DOHH2 (cell line): ENCODE data around the gene CCNF.

Source experiments
- H3F3A ChIP-seq: fragments of 200-600 bp; sonication (generic), shearing (Covaris generic); 2 replicates; pipeline ENCODE4 v1.6.0; 2016; ENCODE audit warnings: antibody characterized with exemption, mild to moderate bottlenecking; ENCODE audit not compliant: control insufficient read depth, insufficient read depth
- H3K27ac ChIP-seq: fragments of 200-600 bp; sonication (generic); 2 replicates; pipeline ENCODE4 v1.5.1; 2014; ENCODE audit warnings: low read depth, mild to moderate bottlenecking, low read length, moderate library complexity
- H3K27me3 ChIP-seq: fragments of 200-600 bp; sonication (generic); 2 replicates; pipeline ENCODE4 v1.6.1; 2014; ENCODE audit warnings: mild to moderate bottlenecking, low read length, mixed read lengths; ENCODE audit not compliant: control insufficient read depth
- H3K36me3 ChIP-seq: fragments of 200-600 bp; sonication (generic); 2 replicates; pipeline ENCODE4 v1.6.1; 2014; ENCODE audit warnings: mild to moderate bottlenecking, low read length, moderate library complexity, mixed read lengths; ENCODE audit not compliant: control insufficient read depth
- H3K4me1 ChIP-seq: fragments of 200-600 bp; sonication (generic); 2 replicates; pipeline ENCODE4 v1.6.1; 2014; ENCODE audit warnings: mild to moderate bottlenecking, low read length, mixed read lengths; ENCODE audit not compliant: control insufficient read depth
- H3K4me2 ChIP-seq: fragments of 200-600 bp; sonication (generic); 2 replicates; pipeline ENCODE4 v1.6.0; 2014; ENCODE audit warnings: mild to moderate bottlenecking, low read length, moderate library complexity
- H3K4me3 ChIP-seq: fragments of 200-600 bp; sonication (generic); 2 replicates; pipeline ENCODE4 v1.5.1; 2014; ENCODE audit warnings: mild to moderate bottlenecking, low read length, mixed read lengths
- H3K79me2 ChIP-seq: fragments of 200-600 bp; sonication (generic); 2 replicates; pipeline ENCODE4 v1.6.1; 2014; ENCODE audit warnings: mild to moderate bottlenecking, low read length, mixed read lengths; ENCODE audit not compliant: control insufficient read depth
- H3K9me2 ChIP-seq: fragments of 200-600 bp; sonication (generic); replicated peaks from 2 replicates; pipeline ENCODE4 v1.6.1; 2014; ENCODE audit warnings: mild to moderate bottlenecking, low read length, mixed read lengths; ENCODE audit not compliant: control insufficient read depth
- H3K9me3 ChIP-seq: fragments of 200-600 bp; sonication (generic); 2 replicates; pipeline ENCODE4 v1.6.1; 2014; ENCODE audit warnings: antibody characterized with exemption, low read length, mixed read lengths; ENCODE audit not compliant: control insufficient read depth, insufficient read depth
- H4K20me1 ChIP-seq: fragments of 200-600 bp; sonication (generic); 2 replicates; pipeline ENCODE4 v1.6.0; 2014; ENCODE audit warnings: low read depth, mild to moderate bottlenecking, antibody characterized with exemption, low read length, moderate library complexity; ENCODE audit not compliant: control insufficient read depth, insufficient read depth
- CTCF ChIP-seq: fragments of 200-600 bp; sonication (generic); IDR thresholded peaks from one replicate; pipeline ENCODE4 v1.5.1; 2014; ENCODE audit warnings: antibody characterized with exemption, mild to moderate bottlenecking, low read depth, low read length; ENCODE audit not compliant: poor library complexity, severe bottlenecking
- EZH2phosphoT487 ChIP-seq: fragments of 200-600 bp; sonication (generic); IDR thresholded peaks from 2 replicates; pipeline ENCODE4 v1.6.1; 2017; ENCODE audit warnings: borderline replicate concordance, mild to moderate bottlenecking, antibody characterized with exemption, low read length, moderate library complexity, mixed read lengths

Gene CCNF

DNA sequence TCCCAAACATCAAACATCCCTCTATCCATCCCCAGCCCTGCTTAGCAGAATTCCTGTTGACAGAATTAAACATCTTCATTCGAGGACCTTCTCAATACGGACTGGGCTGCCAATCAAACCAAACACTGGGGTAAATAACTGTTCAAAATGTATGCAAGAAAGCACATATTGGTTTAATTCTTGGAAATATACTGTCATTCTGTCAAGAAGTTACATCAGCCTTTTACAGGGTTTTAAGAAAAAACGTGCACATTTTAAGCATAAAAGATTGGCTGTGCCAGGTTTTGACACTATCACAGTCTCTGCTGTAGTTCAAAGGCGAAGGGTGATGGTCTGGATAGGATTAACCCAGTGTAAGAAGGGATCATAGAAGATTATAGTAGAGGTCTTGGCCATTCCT is 25.1 kb upstream of the CCNF start:
- H3K9me2 ChIP-seq: no peaks in the 10 kb centered on the region
- H3K4me3 ChIP-seq: no peak overlapping the region
- no peak for TF ChIP-seq CTCF
- no peak for TF ChIP-seq EZH2phosphoT487
- no peaks in the 10 kb centered on the region for H3K36me3 ChIP-seq
- H4K20me1 ChIP-seq: no peaks in the 10 kb centered on the region
- peaks cover 10% of the 10 kb centered on the region for H3K27me3 ChIP-seq
- H3F3A ChIP-seq: no peaks in the 10 kb centered on the region
- no peaks in the 10 kb centered on the region for H3K4me1 ChIP-seq
- H3K4me2 ChIP-seq: no peak overlapping the region
- no peaks in the 10 kb centered on the region for H3K79me2 ChIP-seq
- no peaks in the 10 kb centered on the region for H3K9me3 ChIP-seq
- no peak overlapping the region for H3K27ac ChIP-seq

DNA sequence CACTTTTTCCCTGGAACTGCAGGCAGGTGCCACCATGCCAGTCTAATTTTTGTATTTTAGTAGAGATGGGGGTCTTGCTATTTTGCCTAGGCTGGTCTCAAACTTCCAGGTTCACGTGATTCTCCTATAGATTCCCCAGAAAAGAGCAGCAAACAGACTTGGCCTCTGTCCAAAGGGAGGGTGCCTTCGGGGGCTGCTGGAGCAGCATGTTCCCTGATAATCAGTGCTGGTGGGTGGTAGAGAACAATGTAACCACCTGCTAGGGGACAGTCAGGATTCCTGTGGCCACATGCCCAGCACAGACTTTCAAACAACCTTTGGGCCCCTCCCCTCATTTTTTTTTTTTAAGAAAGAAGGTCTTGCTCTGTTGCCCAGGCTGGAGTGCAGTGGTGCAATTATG is 14.2 kb upstream of the CCNF start:
- TF ChIP-seq CTCF: no peak
- TF ChIP-seq EZH2phosphoT487: no peak
- H3K4me2 ChIP-seq: no peak overlapping the region
- H4K20me1 ChIP-seq: no peaks in the 10 kb centered on the region
- no peaks in the 10 kb centered on the region for H3K79me2 ChIP-seq
- peaks cover 18% of the 10 kb centered on the region for H3K27me3 ChIP-seq
- no peaks in the 10 kb centered on the region for H3K9me2 ChIP-seq
- no peaks in the 10 kb centered on the region for H3K9me3 ChIP-seq
- no peaks in the 10 kb centered on the region for H3F3A ChIP-seq
- no peaks in the 10 kb centered on the region for H3K4me1 ChIP-seq
- H3K36me3 ChIP-seq: no peaks in the 10 kb centered on the region
- H3K27ac ChIP-seq: no peak overlapping the region
- no peak overlapping the region for H3K4me3 ChIP-seq

GRCh38 chr16:2420035-2420434 is 9.2 kb upstream of the CCNF start:
- no peak for TF ChIP-seq CTCF
- no peak for TF ChIP-seq EZH2phosphoT487
- Histone ChIP-seq H3K27ac (no peak overlapping the region), H3K27me3 (peaks cover 7% of the 10 kb centered on the region), H4K20me1 (no peaks in the 10 kb centered on the region), H3K4me2 (no peak overlapping the region), H3K9me2 (no peaks in the 10 kb centered on the region), H3K36me3 (no peaks in the 10 kb centered on the region), H3K9me3 (no peaks in the 10 kb centered on the region), H3K79me2 (no peaks in the 10 kb centered on the region), H3F3A (no peaks in the 10 kb centered on the region), H3K4me1 (peaks cover 6% of the 10 kb centered on the region; the same call in 1 of the 2 replicates), H3K4me3 (no peak overlapping the region)
